ENCODE measurements around the gene RTBDN.
A peak's percentile ranks its signal among the peaks of the same experiment; 100 is the strongest.
"Not testable (repeated sequence)": the region's sequence is repeated elsewhere in the genome, so short reads cannot be mapped to it uniquely, and the experiment has no call there.

The RTBDN gene

DNA sequence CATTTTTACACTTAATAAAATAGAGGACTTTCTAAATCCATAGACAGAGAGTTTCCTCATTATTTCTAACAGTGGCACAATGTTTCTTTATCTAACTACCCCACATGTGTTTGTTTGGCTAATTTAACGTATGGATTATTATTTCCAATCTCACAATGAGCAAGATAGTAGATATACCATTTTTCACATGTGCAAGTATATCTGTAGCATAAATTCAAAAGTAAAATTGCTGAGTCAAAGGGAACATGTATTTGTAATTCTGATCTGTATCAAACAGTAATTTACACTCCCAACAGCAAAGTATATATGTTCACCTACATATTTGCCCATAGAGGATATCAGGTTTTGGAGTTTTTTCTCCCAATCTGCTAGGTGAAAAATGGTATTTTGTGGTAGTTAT lies 22.3 kb upstream of the RTBDN start:
- no peak for DNase-seq (ENCODE audit: low spot score)

DNA sequence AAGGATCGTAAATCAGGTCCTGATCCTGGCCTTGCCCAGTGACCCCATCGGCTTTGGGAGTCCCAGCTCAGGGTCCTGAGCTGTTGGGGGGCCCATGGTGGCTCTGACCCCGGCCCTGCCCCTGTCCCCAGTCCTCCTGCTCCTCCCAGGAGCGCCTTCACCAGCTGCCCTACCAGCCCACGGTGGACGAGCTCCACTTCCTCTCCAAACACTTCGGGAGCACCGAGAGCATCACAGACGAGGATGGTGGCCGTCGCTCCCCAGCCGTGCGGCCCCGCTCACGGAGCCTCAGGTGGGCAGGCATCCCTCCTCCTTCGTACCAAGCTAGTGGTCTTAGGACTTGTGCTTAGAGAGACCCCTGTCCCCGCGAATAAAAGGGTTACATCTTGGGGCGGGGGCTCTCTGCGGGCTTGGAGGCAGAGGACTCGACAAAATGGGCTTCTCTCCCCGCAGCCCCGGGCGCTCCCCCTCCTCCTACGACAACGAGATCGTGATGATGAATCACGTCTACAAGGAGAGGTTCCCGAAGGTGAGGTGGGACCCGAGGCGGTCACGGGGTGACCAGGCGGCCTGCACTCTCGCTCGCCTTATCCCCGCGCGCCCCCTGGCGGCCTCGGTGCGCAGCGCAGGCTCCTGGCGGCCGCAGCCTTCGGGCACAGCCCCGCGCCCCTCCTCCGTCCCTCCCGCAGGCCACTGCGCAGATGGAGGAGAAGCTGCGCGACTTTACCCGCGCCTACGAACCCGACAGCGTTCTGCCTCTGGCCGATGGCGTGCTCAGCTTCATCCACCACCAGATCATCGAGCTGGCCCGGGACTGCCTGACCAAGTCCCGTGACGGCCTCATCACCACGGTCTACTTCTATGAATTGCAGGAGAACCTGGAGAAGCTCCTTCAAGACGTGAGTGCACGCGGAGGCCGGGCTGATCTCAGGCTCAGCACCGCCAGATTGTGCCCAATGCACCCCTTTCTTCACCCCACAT lies 13.1 kb upstream of the RTBDN start:
- DNase-seq (ENCODE audit: low spot score), result peak; percentile 84

DNA sequence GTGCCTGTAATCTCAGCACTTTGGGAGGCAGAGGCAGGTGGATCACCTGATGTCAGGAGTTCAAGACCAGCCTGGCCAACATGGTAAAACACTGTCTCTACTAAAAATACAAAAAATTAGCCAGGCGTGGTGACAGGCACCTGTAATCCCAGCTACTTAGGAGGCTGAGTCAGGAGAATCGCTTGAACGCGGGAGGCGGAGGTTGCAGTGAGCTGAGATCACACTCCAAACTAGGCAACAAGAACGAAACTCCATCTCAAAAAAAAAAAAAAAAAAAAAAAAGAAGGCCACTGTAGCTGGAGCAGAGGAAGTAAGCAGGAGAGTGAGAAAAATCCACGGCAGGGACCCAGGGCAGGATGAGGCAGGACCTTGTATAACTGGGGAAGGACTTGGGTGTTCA lies 12.2 kb upstream of the RTBDN start:
- not testable (repeated sequence) for DNase-seq (ENCODE audit: low spot score)

DNA sequence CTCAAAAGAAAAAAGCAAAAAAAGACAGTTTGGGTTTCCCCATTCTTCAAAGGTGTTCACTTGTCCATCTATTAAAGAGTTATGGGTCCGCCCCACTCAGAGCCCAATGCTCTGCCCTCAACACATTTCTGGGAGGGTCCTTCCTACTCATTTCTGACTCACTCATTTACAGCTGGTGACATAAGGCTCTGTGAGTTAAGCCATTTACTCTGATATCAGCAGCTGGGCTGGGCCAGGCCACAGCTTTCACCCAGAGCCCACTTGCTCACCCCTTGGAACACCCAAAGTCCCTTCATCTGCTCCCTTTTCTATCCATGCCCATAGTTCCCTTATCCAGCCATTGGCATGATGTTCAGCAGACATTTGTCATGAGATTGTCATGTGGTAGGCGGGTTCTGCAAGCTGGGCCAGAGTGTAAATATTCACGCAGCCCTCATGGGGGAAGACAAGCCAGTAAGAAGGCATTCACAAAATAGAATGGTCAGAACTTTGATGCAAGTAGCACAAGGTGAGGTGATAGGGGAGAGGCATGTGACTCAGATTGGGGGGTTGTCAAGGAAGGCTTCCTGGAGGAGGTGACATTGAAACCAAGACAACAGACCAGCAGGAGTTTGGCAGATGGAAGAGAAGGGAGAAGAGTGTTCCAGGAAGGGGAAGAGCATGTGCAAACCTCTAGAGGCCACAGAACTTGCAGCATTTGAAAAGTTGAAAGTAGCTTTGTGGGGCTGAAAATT lies 9.8 kb upstream of the RTBDN start:
- DNase-seq (ENCODE audit: low spot score), result no peak

DNA sequence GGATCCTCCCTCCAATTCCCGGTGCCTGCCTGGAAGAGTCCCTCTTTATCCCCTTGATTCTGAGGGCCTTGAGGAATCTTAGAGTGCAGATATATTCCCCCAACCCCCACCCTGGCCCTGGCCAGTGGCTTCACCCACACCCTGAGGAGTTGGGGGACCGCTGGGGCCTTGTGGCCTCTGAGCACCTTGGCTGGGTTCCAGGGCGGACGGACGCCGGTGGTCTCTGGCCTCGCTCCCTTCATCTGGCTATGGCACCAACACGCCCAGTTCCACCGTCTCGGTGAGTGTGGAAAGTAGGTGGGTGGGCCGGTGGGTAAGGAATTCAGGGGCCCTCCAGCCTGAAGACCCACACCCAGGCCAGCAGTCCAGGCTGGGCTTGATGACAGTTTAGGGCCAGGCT lies 8.9 kb upstream of the RTBDN start:
- DNase-seq (ENCODE audit: low spot score), result no peak

DNA sequence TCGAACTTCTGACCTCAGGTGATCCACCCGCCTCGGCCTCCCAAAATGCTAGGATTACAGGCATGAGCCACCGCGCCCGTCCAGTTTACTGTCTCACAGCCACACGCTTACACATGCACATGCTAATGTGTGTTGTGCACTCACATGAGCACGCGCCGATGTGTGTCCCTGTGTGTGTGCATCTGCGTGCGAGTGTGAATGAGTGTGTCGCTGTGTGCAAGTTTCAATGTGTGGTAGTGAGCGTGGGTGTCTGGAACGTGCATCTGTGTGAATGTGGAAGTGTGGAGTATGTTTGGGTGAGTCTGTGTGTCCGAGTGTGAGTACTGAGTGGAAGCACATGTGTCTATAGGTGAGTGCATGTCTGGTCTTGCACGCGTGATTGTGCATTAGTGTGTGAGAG lies 8.1 kb upstream of the RTBDN start:
- DNase-seq (ENCODE audit: low spot score), result no peak

DNA sequence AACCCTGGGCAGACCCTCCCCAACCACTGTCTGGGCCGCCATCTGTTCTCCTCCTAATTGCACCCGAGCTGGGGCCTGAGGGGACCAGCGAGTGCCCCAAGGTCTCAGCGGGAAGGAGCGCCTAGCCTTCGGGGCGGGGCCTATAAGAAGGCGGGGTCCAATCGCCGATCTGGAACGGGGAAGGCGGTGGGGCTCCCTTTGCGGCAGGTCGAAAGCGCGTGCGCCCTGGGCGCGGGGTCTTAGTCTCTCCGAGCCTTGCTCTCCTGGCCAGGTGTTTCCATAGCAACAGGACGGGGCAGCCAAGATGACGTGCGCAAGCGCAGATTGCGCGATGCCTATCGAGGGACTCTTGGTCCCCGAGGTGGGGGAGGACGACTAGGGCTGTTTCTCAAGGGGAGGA lies 6.7 kb upstream of the RTBDN start:
- no peak for DNase-seq (ENCODE audit: low spot score)

DNA sequence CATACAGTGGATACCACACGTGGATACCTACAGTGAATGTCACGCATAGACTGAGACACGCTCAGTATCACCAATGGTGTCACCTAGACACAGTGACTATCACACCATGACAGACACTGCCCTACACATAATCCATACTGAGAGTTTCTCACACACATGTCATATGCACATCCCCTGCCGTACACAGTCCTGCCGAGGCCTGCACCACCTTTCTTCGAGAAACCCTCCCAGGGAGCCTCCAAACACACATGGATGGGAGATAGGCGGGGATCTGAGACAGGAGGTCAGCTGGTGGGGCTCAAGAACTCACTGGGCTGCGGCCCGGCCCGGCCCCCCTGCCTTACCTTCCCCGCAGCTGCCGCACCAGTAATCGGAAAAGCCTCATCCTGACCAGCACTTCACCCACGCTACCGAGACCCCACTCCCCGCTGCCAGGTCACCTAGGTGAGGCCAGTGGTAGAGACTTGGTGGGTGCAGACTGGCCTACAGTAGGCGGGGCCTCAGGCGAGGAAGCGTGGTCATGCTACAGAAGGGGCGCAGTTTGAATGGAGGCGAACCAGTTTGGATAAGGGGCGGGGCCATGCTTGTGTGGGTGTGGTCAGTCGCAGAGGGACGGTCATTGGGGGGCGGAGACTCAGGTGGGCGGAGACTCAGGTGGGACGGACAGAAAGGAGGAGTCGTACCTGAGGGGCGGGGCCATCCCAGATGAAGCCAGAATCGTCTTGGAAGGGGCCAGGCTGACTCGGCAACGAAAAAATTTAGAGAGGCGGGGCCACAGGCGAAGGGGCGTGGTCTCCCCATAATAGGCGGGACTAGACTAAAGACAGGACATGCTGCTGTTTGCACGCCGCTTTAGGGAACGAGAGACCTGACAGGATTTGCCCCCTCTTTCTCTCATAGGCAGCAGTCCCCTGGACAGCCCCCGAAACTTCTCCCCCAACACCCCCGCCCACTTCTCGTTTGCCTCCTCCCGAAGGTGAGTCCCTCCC lies 6.0 kb upstream of the RTBDN start:
- DNase-seq (ENCODE audit: low spot score), result no peak

DNA sequence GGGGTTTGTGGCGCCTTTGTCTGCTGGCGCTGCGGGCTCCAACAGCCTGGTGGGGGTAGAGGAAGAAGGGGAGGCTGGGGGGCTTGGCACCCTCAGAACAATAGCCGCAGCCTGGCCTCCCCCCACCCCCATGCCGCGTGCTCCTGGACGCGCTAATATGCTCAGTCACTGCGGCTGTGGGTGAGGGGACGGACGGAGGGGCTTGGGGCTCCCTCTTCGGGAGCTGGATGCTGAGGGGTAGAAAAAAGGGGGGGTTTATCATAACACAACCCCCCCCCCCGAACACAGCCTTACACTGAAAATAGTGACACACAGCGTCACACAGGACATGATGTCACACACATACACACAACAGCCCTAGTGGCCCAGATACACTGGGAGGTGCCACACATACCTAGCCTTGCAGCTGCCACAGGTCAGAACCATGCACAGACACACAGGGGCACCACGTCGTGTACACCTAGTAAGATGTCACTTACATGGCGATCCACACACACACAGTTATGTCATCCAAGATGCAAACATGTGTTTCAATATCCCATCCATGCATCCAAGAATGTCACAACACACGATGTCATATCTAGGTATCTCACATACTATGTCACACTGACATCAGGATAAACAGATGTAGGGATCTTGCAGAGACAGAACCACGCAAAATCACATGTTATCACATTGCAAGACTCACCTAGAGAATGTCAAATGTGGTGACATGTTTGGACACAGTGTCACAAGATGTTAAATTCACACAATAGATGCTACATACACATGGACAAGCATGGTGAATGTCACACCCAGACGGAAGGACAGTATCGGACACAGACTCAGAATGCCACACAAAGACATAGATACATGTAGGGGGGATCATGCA lies 4.7 kb upstream of the RTBDN start:
- no peak for DNase-seq (ENCODE audit: low spot score)

DNA sequence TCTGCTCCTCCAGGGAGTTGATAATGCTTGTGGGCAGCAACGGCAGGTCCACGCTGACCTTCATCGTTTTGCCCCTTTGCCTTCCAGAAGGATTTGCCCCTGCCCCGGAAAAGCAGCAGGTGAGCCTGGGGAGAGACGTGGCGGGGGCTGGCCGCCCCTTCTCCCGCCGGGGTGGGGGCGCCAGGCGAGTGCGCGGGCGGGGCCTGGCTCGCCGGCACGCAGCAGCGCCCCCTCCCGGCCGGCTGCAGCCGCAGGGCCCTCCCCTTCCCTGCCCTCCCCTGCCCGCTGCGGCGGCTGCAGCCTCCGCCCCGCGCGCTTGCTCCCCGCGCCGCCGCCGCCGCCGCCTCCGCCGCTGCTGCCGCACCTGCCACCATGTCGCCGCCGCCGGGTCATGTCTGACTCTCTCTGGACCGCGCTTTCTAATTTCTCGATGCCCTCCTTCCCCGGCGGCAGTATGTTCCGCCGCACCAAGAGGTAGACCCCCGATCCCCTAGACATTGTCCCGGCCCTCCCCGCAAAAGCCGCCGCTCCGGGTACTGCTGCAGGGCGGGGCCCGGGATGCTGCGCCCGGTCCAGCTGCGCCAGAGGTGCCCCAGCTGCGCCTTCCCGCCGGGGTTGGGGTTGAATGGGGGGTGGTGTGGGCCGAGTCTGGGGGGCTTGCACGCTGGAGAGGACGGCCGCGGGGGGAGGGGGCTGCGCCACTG lies 4.0 kb upstream of the RTBDN start, which contains the start of gene MAST1:
Gene MAST1, plus strand, starts transcription at position 334 of the 704 bp plus-strand sequence. Its CDS starts 58 bp downstream, at position 392.
- DNase-seq (ENCODE audit: low spot score), result peak; percentile 76

DNA sequence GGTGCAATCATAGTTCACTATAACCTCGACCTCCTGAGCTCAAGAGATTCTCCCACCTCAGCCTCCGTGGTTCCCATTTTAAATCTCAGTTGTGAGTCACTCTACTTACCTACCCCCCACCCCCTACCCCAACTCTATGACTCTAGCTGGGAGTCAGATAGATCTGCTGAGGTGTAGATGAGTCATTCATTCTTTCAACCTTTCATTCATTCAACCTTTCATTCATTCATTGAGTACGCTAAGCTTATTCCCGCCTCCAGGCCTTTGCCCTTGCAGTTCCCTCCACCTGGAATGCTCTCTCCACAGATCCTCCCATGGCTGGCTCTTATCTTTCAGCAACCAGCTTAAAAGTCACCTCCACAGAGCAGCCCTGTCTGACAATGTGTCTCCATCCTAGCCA lies 2.8 kb upstream of the RTBDN start:
- no peak for DNase-seq (ENCODE audit: low spot score)

DNA sequence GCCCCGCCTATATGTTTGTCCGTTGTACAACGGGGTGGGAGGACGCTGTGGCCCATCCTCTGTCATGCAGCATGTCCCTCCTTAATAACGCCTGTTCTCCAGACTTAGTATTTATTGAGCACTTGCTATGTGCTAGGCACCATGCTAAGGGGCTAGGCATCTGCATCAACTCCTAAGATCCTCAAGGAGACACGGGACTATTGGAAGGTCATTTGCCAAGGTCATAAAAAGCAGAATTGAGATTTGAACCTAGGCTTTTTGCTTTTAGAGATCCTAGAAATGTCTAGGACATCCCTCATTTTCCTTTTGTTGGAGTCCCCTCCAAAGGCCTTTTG lies 2.1 kb upstream of the RTBDN start:
- DNase-seq (ENCODE audit: low spot score), result no peak

DNA sequence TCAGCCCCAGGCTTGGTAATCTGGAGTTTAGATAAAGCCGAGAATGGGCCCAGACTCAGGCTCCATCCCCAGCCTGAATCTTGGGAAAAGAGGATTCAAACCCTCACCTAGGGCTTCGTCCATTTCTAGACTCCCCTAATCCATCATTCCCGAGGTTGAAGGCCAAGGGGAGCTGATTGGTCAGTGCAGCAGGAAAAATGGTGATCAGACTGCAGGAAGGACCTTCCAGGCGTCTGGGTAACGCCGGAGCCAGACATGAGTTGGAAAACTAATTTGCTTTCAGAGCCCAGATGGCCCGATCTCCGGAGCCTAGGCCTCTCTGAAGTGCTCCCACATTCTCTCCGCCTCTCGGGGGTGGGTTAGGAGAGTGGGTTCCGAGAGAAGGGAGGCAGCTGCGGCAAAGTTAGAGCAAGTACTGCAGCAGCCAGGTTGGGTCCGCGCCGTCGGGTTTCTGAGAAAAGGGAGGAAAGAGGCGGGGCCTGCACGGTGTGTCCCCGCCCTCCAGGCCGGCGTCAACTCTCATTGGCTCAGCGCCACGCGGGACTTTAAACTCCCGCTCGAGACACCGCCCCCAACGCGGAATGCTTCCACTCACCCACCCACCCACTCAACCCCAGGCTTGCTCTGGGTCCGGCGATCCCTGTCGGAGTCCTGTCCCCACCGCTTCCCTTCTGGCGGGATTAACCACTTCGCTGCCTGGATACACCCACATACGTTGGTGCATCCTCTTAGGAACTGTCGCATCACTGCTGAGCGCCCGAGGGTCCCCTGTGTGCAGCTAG lies 788 bp upstream of the RTBDN start:
- DNase-seq (ENCODE audit: low spot score), result peak; percentile 76

DNA sequence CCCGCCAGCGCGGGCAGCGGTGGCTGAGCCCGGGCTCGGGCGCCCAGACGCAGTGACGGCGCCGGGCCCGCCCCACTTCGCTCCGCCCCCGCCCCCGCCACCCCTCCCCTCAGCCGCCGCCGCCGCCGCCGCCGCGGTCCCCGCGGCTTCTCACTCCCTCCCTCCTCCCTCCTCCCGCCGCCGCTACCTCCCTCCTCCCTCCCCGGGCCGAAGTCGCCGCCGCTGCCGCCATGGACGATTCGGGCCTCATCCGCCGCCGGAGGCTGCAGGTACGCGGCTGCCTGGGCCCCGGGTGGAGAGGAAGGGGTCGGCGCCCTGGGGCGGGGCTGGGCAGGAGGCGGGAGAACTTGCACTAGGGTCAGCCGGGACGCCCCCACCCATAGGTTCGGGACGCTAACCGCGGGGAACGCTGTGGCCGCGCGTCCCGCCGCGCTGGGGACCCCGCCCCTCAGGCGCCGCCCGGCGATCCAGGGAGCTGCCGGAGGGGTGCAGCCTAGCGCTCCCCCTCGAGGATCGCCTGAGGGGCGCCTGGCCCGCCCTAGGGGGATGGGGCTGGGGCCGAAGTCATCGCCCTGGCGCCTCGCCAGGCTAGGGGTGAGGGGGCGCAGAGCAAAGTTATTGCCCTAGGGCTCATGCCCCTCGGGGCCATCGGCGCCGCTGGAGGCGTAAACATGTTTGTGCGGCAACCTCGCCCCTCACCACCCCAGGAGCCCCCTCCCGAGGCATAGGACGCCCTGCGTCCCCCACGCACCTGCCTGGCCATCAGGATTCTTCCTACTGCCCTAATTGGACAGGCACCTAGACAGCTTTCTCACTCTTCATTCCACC lies 427 bp downstream of the RTBDN start:
- DNase-seq (ENCODE audit: low spot score), result peak; percentile 55

DNA sequence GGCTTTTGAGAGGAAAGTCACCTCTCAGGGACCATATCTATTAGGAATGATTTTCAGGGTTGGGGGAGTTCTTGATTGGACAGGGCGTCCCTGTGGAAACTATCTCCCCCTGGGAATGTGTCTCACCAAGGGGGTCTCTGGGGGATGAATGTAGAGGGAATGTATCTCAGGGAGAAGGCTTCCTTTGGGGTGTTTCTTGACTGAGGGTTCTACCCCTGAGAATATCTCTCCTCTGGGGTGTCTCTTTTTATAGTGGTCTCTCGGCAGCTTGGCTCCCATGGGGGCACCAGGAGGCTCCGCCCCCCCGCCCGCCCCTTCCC lies 1.0 kb downstream of the RTBDN start:
- no peak for DNase-seq (ENCODE audit: low spot score)

DNA sequence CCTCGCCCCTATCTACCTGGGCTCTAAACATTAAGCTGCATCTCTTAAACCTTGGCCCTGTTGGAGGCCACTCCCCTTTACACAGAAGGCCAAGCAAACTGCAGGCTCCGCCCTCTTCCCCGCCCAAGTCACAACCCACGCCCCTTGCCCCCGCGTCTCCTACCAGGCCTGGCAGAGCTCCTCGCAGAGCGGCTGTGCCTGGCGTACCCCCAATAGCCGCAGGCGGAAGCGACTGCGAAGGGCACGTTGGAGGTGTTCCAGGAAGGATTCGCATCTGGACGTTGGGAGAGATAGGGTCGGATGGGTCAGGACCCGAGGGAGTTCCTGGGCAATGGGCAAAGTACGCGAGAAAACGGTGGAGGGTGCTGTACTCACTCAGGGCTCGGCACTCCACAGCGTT lies 5.9 kb downstream of the RTBDN start:
- peak; percentile 69 for DNase-seq (ENCODE audit: low spot score)

DNA sequence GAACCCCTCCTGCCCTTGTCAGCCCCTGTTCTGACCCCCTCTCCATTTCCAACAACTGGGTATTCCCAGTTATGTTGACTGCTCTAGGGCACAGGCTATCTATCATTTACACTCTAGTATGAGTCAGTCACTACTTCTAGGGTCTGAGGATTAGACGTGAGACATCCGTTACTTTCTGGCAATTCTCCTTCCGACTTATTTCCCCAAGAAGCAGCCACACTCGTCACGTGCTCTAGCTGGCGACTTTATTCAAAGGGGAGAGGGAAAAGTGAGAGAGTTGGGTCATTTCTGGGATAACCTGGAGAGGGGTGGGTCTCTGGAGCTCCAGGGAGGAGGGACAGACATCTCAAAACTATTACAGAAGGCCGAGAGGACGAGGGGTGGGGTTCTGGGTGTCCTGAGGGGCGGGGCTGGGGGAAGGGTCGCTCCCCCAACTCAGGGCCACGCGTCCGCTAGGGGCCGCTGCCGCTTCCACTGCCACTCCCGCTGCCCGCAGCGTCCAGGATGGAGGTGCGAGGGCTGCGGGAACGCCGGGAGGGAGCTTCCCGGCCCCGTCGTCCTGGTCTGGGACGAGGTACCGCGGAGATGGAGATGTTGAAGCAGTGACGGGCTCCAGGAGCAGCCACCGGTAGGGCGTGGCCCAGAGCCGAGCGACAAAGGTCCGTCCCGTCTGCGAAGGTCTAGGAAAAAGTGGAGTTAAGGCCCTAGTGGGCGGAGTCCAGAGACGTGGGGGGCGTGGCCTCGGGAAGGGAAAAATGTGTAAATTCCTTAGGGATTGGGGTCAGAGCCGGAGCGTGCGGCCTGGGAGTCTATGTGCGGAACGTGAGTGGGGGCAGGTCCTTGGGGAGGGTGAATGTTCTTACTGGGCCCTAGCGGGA lies 8.9 kb downstream of the RTBDN start:
- DNase-seq (ENCODE audit: low spot score), result peak; percentile 76

DNA sequence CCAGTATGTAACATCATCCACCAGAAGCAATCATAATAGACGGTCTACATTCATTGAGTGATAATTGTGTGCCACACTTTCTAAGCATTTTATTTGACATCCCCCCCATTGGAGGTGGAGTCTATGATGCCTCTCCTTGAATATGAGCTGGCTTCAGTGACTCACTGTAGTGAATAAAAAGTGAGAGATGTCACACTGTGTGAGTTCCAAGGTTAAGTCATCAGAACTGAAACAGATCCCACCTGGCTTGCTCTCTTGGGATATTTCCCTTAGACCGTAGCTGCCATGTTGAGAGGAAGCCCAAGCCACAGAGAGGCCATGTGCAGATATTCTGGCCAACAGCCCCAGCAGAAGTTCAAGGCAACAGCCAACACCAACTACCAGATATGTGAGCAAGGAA lies 12.6 kb downstream of the RTBDN start:
- DNase-seq (ENCODE audit: low spot score), result no peak

All from HuH-7 (cell line).